GM12878 (cell line): ENCODE results near the gene GHRH. TPM values are rescaled to one million over a fixed set of nuclear protein-coding genes. Genes with fewer than 3 reads are reported as not detected.
A peak's percentile ranks its signal among the peaks of the same experiment; 100 is the strongest.

Experiments used
- ATAC-seq: fragments of 200-7000 bp; cut with Tn5 transposase; 3 replicates; pipeline ENCODE4 v1.9.1; 2020; ENCODE audit warnings: mild to moderate bottlenecking, moderate library complexity
- BruUV-seq: library from RNA; stranded (reverse); fragments of 400-500 nt; replicated peaks from 2 replicates; lab custom pipeline; 2021; lab: Mats Ljungman, UMichigan
- CTCF ChIA-PET: fragments of 300-600 bp; sonication (Branson Sonifier 250); formaldehyde crosslinking; extraction: SDS; loops from one replicate; lab custom pipeline; 2021; ENCODE audit warnings: inconsistent platforms; lab: Yijun Ruan, JAX
- POLR2A ChIA-PET: fragments of 350-600 bp; formaldehyde crosslinking; extraction: SDS; loops from one replicate; lab custom pipeline; 2021; ENCODE audit warnings: inconsistent platforms; lab: Charles Lee
- RAD21 ChIA-PET: fragments of 300-600 bp; sonication (Branson Sonifier 250); formaldehyde crosslinking; loops from one replicate; lab custom pipeline; 2023; ENCODE audit warnings: antibody characterized with exemption; ENCODE audit not compliant: unreplicated experiment; lab: Charles Lee
- SMC1A ChIA-PET: fragments of 300-600 bp; sonication (Branson Sonifier 250); formaldehyde crosslinking; loops from one replicate; lab custom pipeline; 2023; ENCODE audit not compliant: unreplicated experiment, uncharacterized antibody; lab: Charles Lee
- DNase-seq: peaks from one replicate; pipeline ENCODE4 v3.0.0-alpha.2; 2011; ENCODE audit warnings: low read depth, low spot score
- FAIRE-seq: peaks from 3 replicates; lab custom pipeline; 2011; peaks lifted over from hg19 to GRCh38; lab: Jason Lieb, UNC
- H2AFZ ChIP-seq: 2 replicates; pipeline ENCODE4 v1.6.0; 2011; ENCODE audit warnings: low read depth, low read length, control low read depth; ENCODE audit not compliant: control insufficient read depth
- H3K27ac ChIP-seq: 2 replicates; pipeline ENCODE4 v1.5.1; 2011; ENCODE audit warnings: control low read depth; ENCODE audit not compliant: control insufficient read depth, insufficient read depth
- H3K27me3 ChIP-seq, 2 experiments: replicated peaks in 1 of 2; 2 replicates each; pipeline versions ENCODE4 v1.6.0 to v1.6.1; 2011; ENCODE audit warnings: low read length in 1 of 2; ENCODE audit not compliant: control insufficient read depth in 2 of 2, insufficient read depth in 2 of 2
- H3K36me3 ChIP-seq, 2 experiments: 2 replicates each; pipeline ENCODE4 v1.5.1; 2011; ENCODE audit warnings: low read length in 1 of 2; ENCODE audit not compliant: control insufficient read depth in 2 of 2, insufficient read depth in 2 of 2
- H3K4me1 ChIP-seq: 2 replicates; pipeline ENCODE4 v1.6.1; 2011; ENCODE audit warnings: mild to moderate bottlenecking, low read length, moderate library complexity, mixed read lengths; ENCODE audit not compliant: control insufficient read depth, insufficient read depth
- H3K4me2 ChIP-seq: 2 replicates; pipeline ENCODE4 v1.6.0; 2011; ENCODE audit warnings: control low read depth; ENCODE audit not compliant: control insufficient read depth, insufficient read depth
- H3K4me3 ChIP-seq: fragments of 200-600 bp; sonication (generic); 2 replicates; pipeline ENCODE4 v1.5.1; 2016
- H3K79me2 ChIP-seq: 2 replicates; pipeline ENCODE4 v1.6.0; 2011; ENCODE audit warnings: low read length; ENCODE audit not compliant: control insufficient read depth, insufficient read depth
- H3K9ac ChIP-seq: 2 replicates; pipeline ENCODE4 v1.8.0; 2011; ENCODE audit warnings: low read length, control low read depth, mixed read lengths; ENCODE audit not compliant: control insufficient read depth, insufficient read depth
- H3K9me3 ChIP-seq: replicated peaks from 3 replicates; pipeline ENCODE4 v1.5.1; 2011; ENCODE audit warnings: mild to moderate bottlenecking, low read length; ENCODE audit not compliant: control insufficient read depth, insufficient read depth
- H4K20me1 ChIP-seq: 2 replicates; pipeline ENCODE4 v1.6.0; 2011; ENCODE audit not compliant: control insufficient read depth, insufficient read depth
- CBX3 ChIP-seq: fragments of 200-600 bp; sonication (generic); IDR thresholded peaks from 2 replicates; pipeline ENCODE4 v1.6.1; 2016; ENCODE audit warnings: low read depth, borderline replicate concordance
- CREB1 ChIP-seq: IDR thresholded peaks from 2 replicates; pipeline ENCODE4 v1.6.1; 2012; ENCODE audit warnings: low read depth, mild to moderate bottlenecking, inconsistent platforms
- E2F8 ChIP-seq: fragments of 450-650 bp; IDR thresholded peaks from 2 replicates; pipeline ENCODE4 v1.6.1; 2018; ENCODE audit warnings: mild to moderate bottlenecking, low read depth, moderate library complexity; ENCODE audit not compliant: partially characterized antibody
- KAT2A ChIP-seq: conservative IDR thresholded peaks from 2 replicates; pipeline ENCODE4 v1.6.1; 2011; ENCODE audit warnings: low read depth, low read length; ENCODE audit not compliant: control insufficient read depth
- KLF5 ChIP-seq: fragments of 450-650 bp; IDR thresholded peaks from 2 replicates; pipeline ENCODE4 v1.6.1; 2014; ENCODE audit warnings: mild to moderate bottlenecking; ENCODE audit not compliant: partially characterized antibody
- MAX ChIP-seq: IDR thresholded peaks from 2 replicates; pipeline ENCODE4 v1.6.1; 2012; ENCODE audit warnings: low read depth, low read length, improper control_type of control experiment
- MYC ChIP-seq: IDR thresholded peaks from 2 replicates; pipeline ENCODE4 v1.6.1; 2011; ENCODE audit warnings: mild to moderate bottlenecking, low read length, moderate library complexity, inconsistent platforms; ENCODE audit not compliant: insufficient read depth, insufficient replicate concordance, insufficient read length, severe bottlenecking
- PAX8 ChIP-seq: fragments of 450-650 bp; IDR thresholded peaks from 2 replicates; pipeline ENCODE4 v1.6.1; 2017; ENCODE audit warnings: mild to moderate bottlenecking, moderate library complexity
- POLR2A ChIP-seq: IDR thresholded peaks from 2 replicates; pipeline ENCODE4 v1.6.1; 2011; ENCODE audit warnings: low read depth, mild to moderate bottlenecking, low read length
- SREBF2 ChIP-seq: IDR thresholded peaks from 2 replicates; pipeline ENCODE4 v1.6.1; 2012; ENCODE audit warnings: mild to moderate bottlenecking, low read length
- WGBS: methylation state at CpG from one replicate; pipeline ENCODE4 v1.1.6; 2016; ENCODE audit warnings: low lambda C conversion rate; ENCODE audit not compliant: insufficient replicate concordance, insufficient coverage; ENCODE audit errors: missing lambda C conversion rate; 5-methylcytosine and 5-hydroxymethylcytosine counted together
- in situ Hi-C: fragments of 300-500 bp; cut with MboI; formaldehyde crosslinking; loops from 9 replicates; pipeline ENCODE4 v1.14.3; 2018; ENCODE audit warnings: mixed read lengths
- intact Hi-C: fragments of 100-400 bp; cut with micrococcal nuclease; formaldehyde crosslinking; loops from one replicate; pipeline ENCODE4 v1.14.2; 2022; ENCODE audit not compliant: unreplicated experiment
- polyA plus RNA-seq, 11 experiments: library from polyadenylated mRNA; depleted of rRNA in 4 of 11; unstranded in 6 of 11; stranded (reverse) in 5 of 11; fragments of >200 nt; fragmentation: Nextera tagmentation in 4 of 11; fragmentation: Illumina TruSeq in 1 of 11; extraction: Ambion mirVana in 4 of 11; extraction: Trizol in 1 of 11; gene quantifications; 1 replicate in 1 of 11; 2 replicates in 10 of 11; pipeline versions ENCODE4 v1.2.1 to v1.2.3, GENCODE V29; 2011 to 2016; ENCODE audit warnings: inconsistent platforms in 2 of 11, missing spikeins in 2 of 11, low read depth in 1 of 11
- total RNA-seq, 4 experiments: library from RNA; depleted of rRNA in 3 of 4; stranded (reverse); fragments of >200 nt in 3 of 4; fragmentation: Illumina TruSeq in 1 of 4; extraction: Trizol in 1 of 4; gene quantifications; 2 replicates each; pipeline versions ENCODE4 v1.2.1 to v1.2.3, GENCODE V29; 2013 to 2021

The GHRH gene
- total and polyA plus RNA-seq, 10 of the 15 experiments (the other 5 are each of a cell fraction or from before 2014, with no cell fraction given), result not detected

GRCh38 chr20:37243076-37243936 lies 18.3 kb downstream of the GHRH start:
- no peak overlapping the region for H3K9ac ChIP-seq
- POLR2A ChIA-PET, result no interaction called here
- ATAC-seq, result no peak
- no peaks in the 10 kb centered on the region for H3K27me3 ChIP-seq
- H3K4me2 ChIP-seq, result no peak overlapping the region
- no peak for TF ChIP-seq SREBF2
- no peak for TF ChIP-seq PAX8
- 0 out of 2 replicates have a peak, but pooled peaks have one; percentile 21 for TF ChIP-seq POLR2A
- TF ChIP-seq MYC, result no peak
- TF ChIP-seq KLF5, result no peak
- TF ChIP-seq, all 136 proteins: peak for 1
- CTCF ChIA-PET, result interaction anchor here (0.9 kb wide), 1 partner anchor 47 kb away, joined by 3 read pairs; no protein-coding TSS in a partner anchor
- Histone ChIP-seq H3K9me3 (no peaks in the 10 kb centered on the region), H3K27ac (no peak overlapping the region), H3K4me1 (no peaks in the 10 kb centered on the region), H3K36me3 (peaks cover 21 to 30% of the 10 kb centered on the region in 2 experiments), H2AFZ (no peak overlapping the region), H3K4me3 (no peak overlapping the region), H3K79me2 (no peaks in the 10 kb centered on the region), H4K20me1 (no peaks in the 10 kb centered on the region)
- SMC1A ChIA-PET, result no interaction called here
- RAD21 ChIA-PET, result no interaction called here
- FAIRE-seq (no peak), DNase-seq (no peak)
- 93% methylated on average over 16 of the region's 16 CpGs for WGBS
- intact Hi-C loops, result no loop called here
- in situ Hi-C loops, result no loop called here
- no TSS peak for BruUV-seq

- Histone ChIP-seq H3K4me3 (no peak overlapping the region), H3K4me2 (no peak overlapping the region), H3K36me3 (peaks cover 27 to 34% of the 10 kb centered on the region in 2 experiments), H3K27ac (no peak overlapping the region), H3K9ac (no peak overlapping the region), H2AFZ (no peak overlapping the region), H3K79me2 (no peaks in the 10 kb centered on the region), H3K27me3 (no peaks in the 10 kb centered on the region), H4K20me1 (no peaks in the 10 kb centered on the region), H3K4me1 (no peaks in the 10 kb centered on the region), H3K9me3 (no peaks in the 10 kb centered on the region)
- ATAC-seq (no peak), DNase-seq (no peak), FAIRE-seq (no peak)
- 94% methylated on average over 4 of the region's 4 CpGs for WGBS
- ChIA-PET RAD21 (no interaction called here), SMC1A (no interaction called here), CTCF (no interaction called here), POLR2A (no interaction called here)
- in situ Hi-C loops, result no loop called here
- BruUV-seq, result no TSS peak
- intact Hi-C loops, result no loop called here
- TF ChIP-seq MAX (no peak), CREB1 (no peak), E2F8 (no peak), CBX3 (no peak), KAT2A (no peak)
These were observed 19.1 kb downstream of the GHRH start for GRCh38 chr20:37242503-37242902.
